ENCODE measurements around the gene SCCPDH. TPM values are rescaled to one million over a fixed set of nuclear protein-coding genes. Genes with fewer than 3 reads are reported as not detected.
"Not testable (repeated sequence)": the region's sequence is repeated elsewhere in the genome, so short reads cannot be mapped to it uniquely, and the experiment has no call there.

The SCCPDH gene
- 10 to 100 TPM; 30.7 to 32.4 TPM for total RNA-seq
- long read RNA-seq, transcript SCCPDH-201 (12 exons, 2,503 nt) = major isoform, 156 of 163 reads
- long read RNA-seq, partial matches to known transcripts = 0 of 163 reads
- long read RNA-seq, other reads (novel, unspliced or antisense) = 7 of 163 reads

- DNase-seq = peak; percentile 67 to 77
- intact Hi-C loops (cut with DNase I, micrococcal nuclease) = no loop called here
- peak; percentile 93 for ATAC-seq
Measured at GRCh38 chr1:246724016-246724730, at the start of gene SCCPDH. Gene SCCPDH, plus strand, starts transcription at chr1:246724409. Its CDS starts 14 bp downstream, at chr1:246724423.

GRCh38 chr1:246677842-246678241, 46.4 kb upstream of the SCCPDH start:
- intact Hi-C loops (cut with DNase I, micrococcal nuclease) = no loop called here
- DNase-seq (peak; percentile 57 to 58), ATAC-seq (peak; percentile 93)

DNA sequence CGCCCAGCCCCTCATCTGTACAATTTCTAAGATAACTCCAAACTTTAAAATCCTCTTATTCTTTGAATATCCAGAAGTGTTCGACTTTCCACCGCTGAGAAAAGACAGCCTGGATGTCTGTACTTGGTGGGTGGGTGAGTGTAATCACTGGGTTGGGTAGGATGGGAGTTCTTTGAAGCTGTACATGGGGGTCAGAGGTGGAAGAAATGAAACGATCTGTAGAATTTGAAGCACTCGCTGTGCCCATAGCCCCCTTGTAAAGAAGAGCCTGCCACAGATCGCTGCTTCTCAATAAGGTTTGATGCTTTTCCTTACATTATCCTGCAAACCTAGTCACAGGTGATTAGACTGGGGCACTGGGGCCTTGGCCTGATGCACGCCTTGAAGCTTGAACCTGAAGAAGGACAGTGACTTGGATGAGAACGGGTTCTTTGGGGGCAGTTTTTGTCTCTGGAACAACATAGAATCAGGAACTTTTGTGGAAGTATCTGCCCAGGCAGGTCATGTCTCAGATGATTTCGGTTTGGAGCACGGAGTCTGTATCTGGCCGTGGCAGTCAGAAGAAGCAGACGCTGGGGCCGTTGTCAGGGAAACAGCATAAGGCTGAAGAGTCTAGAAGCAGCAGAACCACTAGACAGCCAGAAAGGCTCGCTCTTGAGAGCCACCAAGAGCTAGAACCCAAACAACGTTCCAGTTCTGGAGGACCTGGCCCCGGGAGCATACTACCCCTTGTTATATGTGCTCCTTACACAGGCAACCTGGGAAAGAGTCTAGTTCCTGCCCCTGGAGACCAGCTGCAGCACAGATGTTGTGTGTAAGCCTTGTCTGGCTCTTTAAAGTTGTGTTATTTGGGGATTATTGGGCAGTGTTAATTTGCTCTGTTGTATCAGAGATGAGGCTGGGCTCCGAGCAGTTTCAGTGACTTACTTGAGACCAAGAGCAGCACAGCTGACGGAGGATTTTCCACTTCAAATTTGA, 45.1 kb upstream of the SCCPDH start:
- DNase-seq (no peak), ATAC-seq (no peak)
- intact Hi-C loops (cut with DNase I, micrococcal nuclease) = no loop called here

DNA sequence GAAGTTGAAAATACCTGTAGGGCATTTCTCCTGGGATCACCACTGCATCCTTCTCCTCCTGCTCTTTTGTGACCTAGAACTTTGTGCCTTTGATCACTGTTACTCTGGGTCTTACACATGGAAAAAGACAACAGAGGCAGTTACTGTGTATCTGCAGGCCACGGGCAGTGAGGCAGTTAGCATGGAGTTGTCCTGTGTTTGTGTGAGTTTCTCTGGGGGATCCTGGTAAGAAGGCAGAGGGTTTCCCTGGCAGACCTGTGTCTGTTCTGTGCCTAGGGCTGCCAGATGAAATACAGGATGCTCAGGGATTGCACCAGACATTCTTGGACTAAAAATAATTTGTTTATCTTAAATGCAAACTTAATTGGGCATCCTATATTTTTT, 44.4 kb upstream of the SCCPDH start:
- DNase-seq = no peak
- intact Hi-C loops (cut with DNase I, micrococcal nuclease) = no loop called here
- no peak for ATAC-seq

DNA sequence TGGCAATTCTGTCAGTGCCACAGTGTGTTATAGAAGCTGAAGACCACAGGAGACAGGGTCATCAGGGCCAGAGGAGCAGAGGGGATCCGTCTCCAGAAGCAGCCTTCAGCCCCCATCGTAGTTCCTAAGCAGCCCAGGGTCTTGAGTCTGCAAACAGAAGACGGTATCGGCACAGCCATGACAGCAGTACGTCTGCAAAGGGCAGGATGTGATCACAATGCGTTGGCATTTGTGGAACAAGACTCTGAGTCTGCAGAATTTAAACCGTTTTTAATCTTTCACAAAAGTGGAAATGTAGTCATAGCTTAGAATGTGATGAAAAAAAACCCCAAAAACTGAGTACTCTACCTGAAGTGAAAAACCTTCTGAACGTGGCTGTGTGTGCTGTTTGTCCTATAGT, 44.0 kb upstream of the SCCPDH start:
- intact Hi-C loops (cut with DNase I, micrococcal nuclease) = no loop called here
- ATAC-seq = no peak
- no peak for DNase-seq

- ATAC-seq (peak; percentile 54), DNase-seq (no peak)
- intact Hi-C loops (cut with DNase I, micrococcal nuclease) = no loop called here
Measured at GRCh38 chr1:246680696-246681130, 43.5 kb upstream of the SCCPDH start.

DNA sequence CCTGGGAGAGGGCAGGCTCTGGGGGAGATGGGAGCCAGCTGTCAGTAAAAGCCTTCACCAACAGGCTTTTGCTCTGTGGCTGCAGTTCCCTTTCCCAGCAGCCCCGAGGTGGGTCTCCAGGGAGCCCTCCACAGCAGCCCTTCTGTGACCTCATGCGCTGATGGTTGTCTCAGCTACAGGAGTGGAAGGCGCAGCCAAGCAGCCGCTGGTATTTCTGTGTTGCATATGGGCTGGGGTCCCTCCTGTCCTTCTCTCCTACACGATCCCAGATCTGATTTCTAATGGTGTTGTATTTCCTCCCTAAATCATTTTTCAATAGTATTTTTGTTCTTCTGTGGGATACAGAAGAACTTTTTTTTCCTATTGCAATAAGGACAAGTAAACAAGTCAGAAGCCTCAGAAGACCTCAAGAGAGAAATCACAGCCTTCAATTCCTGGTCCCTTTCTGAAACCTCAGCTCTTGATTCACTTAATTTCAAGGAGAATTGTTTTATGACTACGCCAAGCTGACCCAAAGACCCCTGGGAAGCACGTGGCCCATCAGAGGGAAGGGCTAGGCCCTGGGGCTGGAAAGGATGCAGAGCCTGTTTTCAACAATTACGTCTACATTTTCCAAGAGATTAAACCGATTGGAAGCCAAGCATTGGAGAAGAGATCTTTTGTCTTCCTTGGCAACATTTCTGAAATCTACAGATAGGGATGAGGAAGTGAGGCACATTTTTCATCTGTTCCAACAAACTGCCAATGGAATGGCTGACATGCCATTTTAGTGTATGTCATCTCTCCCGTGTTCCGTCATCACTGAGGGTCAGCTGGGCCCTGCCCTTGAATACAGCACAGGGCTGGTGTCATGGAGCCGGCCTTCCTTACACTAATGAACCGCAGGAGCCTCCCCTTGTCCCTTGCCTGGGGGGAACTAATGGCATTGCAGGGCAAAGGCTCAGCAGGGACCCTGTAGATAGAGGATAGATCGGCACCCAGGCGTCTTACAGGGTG, 42.0 kb upstream of the SCCPDH start:
- no peak for DNase-seq
- intact Hi-C loops (cut with DNase I, micrococcal nuclease) = no loop called here

GRCh38 chr1:246683521-246683920, 40.7 kb upstream of the SCCPDH start:
- intact Hi-C loops (cut with DNase I, micrococcal nuclease) = no loop called here
- no peak for ATAC-seq

More for the DNA sequence above, 42.0 kb upstream of the SCCPDH start:
- ATAC-seq = no peak

DNA sequence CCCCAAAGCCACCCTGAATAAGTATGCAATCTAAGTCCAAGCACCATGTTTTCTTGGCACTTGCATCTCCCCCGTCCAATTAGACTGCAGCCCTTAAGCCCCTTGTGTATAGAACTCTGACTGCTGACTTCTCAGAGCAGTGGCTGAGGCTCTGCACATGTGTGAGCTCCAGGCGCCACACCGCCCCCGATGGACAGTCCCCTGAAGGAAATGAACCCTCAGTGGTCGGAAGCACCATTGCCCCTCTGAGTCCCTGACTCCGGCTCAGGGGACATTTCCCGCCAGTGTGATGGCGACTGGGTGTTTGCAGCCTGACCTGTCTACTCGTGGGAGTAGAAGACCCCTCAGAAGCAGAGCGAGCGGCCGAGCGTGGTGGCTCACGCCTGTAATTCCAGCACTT, 37.2 kb upstream of the SCCPDH start:
- ATAC-seq = no peak
- intact Hi-C loops (cut with DNase I, micrococcal nuclease) = no loop called here
- DNase-seq = no peak

More at GRCh38 chr1:246683521-246683920, 40.7 kb upstream of the SCCPDH start:
- DNase-seq = no peak

- intact Hi-C loops (cut with DNase I, micrococcal nuclease) = loop anchor here (10.0 kb wide), 2 partner anchors 65 to 175 kb away; no protein-coding TSS in a partner anchor
- DNase-seq (peak; percentile 85 to 86), ATAC-seq (peak; percentile 99)
Measured at GRCh38 chr1:246689409-246690008, 34.7 kb upstream of the SCCPDH start.

GRCh38 chr1:246690100-246690499, 34.1 kb upstream of the SCCPDH start:
- peak; percentile 44 for ATAC-seq
- DNase-seq = no peak
- intact Hi-C loops (cut with DNase I, micrococcal nuclease) = loop anchor here (10.0 kb wide), 2 partner anchors 65 to 175 kb away; no protein-coding TSS in a partner anchor

DNA sequence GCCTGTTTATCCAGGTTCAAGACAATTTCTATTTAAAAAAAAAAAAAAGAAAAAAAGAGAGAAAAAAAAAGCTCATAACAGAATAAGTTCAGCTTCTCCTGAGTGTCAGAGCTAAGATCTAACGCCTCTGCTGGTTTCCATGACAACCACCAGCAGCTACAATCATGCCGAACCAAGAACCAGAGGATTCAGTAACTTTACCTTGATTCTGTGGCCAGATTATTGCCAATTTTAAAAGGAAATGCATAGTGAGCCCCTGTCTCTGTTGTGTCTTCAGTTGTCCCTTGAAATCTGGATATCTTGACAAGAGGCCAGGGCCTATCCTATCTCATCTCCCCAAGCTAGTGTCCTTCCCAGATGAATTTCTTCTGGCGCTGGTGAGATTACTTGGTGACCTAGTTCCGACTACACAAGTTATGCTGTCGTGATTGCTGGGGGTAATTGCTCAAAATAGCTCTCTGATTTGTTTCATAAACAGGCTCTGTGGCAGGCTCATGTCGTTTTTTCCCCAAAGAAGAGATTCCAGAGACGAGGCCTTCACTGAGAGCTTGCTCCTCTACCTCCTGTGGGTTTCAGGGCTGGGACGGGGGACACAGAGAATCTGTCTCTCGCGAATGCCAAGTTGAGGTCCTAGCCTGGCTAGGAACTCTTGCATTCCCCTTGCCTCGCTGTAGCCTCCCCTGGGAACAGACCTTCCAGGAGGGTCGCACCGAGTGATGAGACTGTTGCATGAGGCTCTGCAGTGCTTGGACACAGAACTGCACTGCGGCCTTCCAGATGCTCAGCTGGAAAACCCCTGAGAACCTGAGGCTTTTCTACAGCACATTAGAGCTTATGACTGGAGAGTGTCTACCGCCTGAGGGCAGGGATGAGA, 32.4 kb upstream of the SCCPDH start:
- ATAC-seq = no peak
- intact Hi-C loops (cut with DNase I, micrococcal nuclease) = loop anchor here (10.0 kb wide), 2 partner anchors 63 to 177 kb away; no protein-coding TSS in a partner anchor
- no peak for DNase-seq

DNA sequence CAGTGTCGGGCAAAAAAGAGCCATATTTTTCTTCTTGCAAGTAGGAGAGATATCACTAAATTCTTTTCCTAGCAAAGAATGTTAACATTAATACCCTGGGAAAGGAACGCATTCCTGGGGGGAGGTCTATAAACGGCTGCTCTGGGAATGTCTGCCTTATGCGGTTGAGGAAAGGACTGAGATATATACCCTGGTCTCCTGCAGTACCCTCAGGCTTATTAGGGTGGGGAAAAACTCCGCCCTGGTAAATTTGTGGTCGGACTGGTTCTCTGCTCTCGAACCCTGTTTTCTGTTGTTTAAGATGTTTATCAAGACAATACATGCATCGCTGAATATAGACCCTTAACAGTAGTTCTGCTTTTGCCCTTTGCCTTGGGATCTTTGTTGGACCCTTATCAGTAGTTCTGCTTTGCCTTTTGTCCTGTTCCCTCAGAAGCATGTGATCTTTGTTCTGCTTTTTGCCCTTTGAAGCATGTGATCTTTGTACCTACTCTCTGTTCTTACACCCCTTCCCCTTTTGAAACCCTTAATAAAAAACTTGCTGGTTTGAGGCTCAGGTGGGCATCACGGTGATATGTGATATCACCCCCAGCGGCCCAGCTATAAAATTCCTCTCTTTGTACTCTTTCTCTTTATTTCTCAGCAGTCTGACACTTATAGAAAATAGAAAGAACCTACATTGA, 29.9 kb upstream of the SCCPDH start:
- DNase-seq = not testable (repeated sequence)
- intact Hi-C loops (cut with DNase I, micrococcal nuclease) = loop anchor here (10.0 kb wide), 2 partner anchors 60 to 180 kb away; no protein-coding TSS in a partner anchor

GRCh38 chr1:246695136-246695535, 29.1 kb upstream of the SCCPDH start:
- DNase-seq (no peak), ATAC-seq (no peak)
- intact Hi-C loops (cut with DNase I, micrococcal nuclease) = loop anchor here (5.0 to 10.0 kb wide), 3 partner anchors 60 to 198 kb away; no protein-coding TSS in a partner anchor

More for the DNA sequence above, 29.9 kb upstream of the SCCPDH start:
- ATAC-seq = not testable (repeated sequence)

DNA sequence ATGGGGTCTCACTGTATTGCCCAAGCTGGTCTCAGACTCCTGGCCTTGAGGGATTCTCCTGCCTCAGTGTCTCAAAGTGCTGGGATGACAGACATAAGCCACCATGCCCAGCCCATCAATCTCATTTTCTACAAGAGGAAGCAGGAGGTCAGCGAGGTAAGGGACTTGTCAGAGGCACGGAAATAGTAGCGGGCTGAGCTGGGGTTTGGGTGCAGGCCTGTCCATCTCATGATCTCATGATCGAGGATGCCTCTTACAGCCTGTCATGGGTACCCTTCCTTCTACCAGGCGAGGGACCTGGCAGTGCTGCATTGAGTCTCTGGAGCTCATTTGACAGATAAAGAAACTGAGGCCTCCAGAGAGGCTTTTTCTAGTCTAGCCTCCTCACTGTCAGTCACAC, 28.5 kb upstream of the SCCPDH start:
- no peak for ATAC-seq
- DNase-seq = no peak

More for the DNA sequence above, 28.5 kb upstream of the SCCPDH start:
- intact Hi-C loops (cut with DNase I, micrococcal nuclease) = loop anchor here (5.0 to 10.0 kb wide), 3 partner anchors 59 to 198 kb away; no protein-coding TSS in a partner anchor
